Sigmoid colon (tissue), 7 donors: ENCODE measurements around the gene DCAF5. TPM values are rescaled to one million over a fixed set of nuclear protein-coding genes. Genes with fewer than 3 reads are reported as not detected.
"Not testable (repeated sequence)": the region's sequence is repeated elsewhere in the genome, so short reads cannot be mapped to it uniquely, and the experiment has no call there.

ENCODE experiments used
- DNase-seq: peaks from one replicate; pipeline ENCODE4 v3.0.0-alpha.2; 2019
- H3K27ac ChIP-seq, 4 donors: fragments of 200-600 bp; sonication (generic); one replicate each; pipeline ENCODE4 v1.5.1; 2016 to 2019; ENCODE audit warnings: mild to moderate bottlenecking in 1 of 4
- H3K27me3 ChIP-seq, 3 donors: fragments of 200-600 bp; sonication (generic); one replicate each; pipeline ENCODE4 v1.5.1; 2019; ENCODE audit warnings: mild to moderate bottlenecking in 1 of 3
- H3K36me3 ChIP-seq, 4 donors: fragments of 200-600 bp; sonication (generic); one replicate each; pipeline ENCODE4 v1.5.1; 2016 to 2019
- H3K4me1 ChIP-seq, 4 donors: fragments of 200-600 bp; sonication (generic); one replicate each; pipeline ENCODE4 v1.5.1; 2017 to 2019
- H3K4me3 ChIP-seq, 4 donors: fragments of 200-600 bp; sonication (generic); one replicate each; pipeline ENCODE4 v1.5.1; 2017 to 2019; ENCODE audit warnings: mild to moderate bottlenecking in 2 of 4, moderate library complexity in 1 of 4
- H3K9me3 ChIP-seq, 4 donors: fragments of 200-600 bp in 3 of 4; sonication (generic) in 3 of 4; one replicate each; pipeline versions ENCODE4 v1.5.1 to v1.6.1; 2013 to 2019
- CTCF ChIP-seq, 4 experiments: fragments of 450-650 bp in 3 of 4; fragments of 200-600 bp in 1 of 4; IDR thresholded peaks; one replicate each; pipeline ENCODE4 v1.5.1; 2016 to 2019; ENCODE audit warnings: antibody characterized with exemption in 4 of 4, mild to moderate bottlenecking in 3 of 4, moderate library complexity in 2 of 4
- EP300 ChIP-seq, 4 donors: sonication (generic); formaldehyde crosslinking; IDR thresholded peaks; one replicate each; pipeline ENCODE4 v1.6.1; 2017; ENCODE audit warnings: antibody characterized with exemption in 4 of 4
- POLR2A ChIP-seq, 2 donors: fragments of 450-650 bp; IDR thresholded peaks; one replicate each; pipeline ENCODE4 v1.6.1; 2016; ENCODE audit warnings: antibody characterized with exemption in 2 of 2, mild to moderate bottlenecking in 2 of 2, moderate library complexity in 2 of 2
- POLR2AphosphoS5 ChIP-seq, 4 donors: sonication (generic); formaldehyde crosslinking; IDR thresholded peaks; one replicate each; pipeline ENCODE4 v1.6.1; 2017; ENCODE audit warnings: antibody characterized with exemption in 4 of 4
- WGBS, 2 donors: extraction: QIAGEN DNeasy Blood & Tissue Kit; methylation state at CpG; one replicate each; pipeline ENCODE4 v1.1.7; 2013; 5-methylcytosine and 5-hydroxymethylcytosine counted together
- intact Hi-C: fragments of 100-400 bp; cut with DNase I; formaldehyde crosslinking; loops from one replicate; pipeline ENCODE4 v1.15.1; 2023
- polyA plus RNA-seq, 3 donors: library from polyadenylated mRNA; stranded (reverse); fragments of 200-250 nt; gene quantifications; one replicate each; pipeline ENCODE4 v1.2.3, GENCODE V29; 2013
- total RNA-seq, 4 donors: library from RNA; depleted of rRNA; stranded (reverse); fragments of >200 nt; gene quantifications; one replicate each; pipeline ENCODE4 v1.1.0, GENCODE V29; 2016
- donor health status: healthy with polysubstance abuse.
- donor health status: Bipolar disorder and iron deficiency.
- donor health status: healthy.

Gene DCAF5
- total and polyA plus RNA-seq, 7 donors = 13.2 to 56.8 (median 36.4) TPM

DNA sequence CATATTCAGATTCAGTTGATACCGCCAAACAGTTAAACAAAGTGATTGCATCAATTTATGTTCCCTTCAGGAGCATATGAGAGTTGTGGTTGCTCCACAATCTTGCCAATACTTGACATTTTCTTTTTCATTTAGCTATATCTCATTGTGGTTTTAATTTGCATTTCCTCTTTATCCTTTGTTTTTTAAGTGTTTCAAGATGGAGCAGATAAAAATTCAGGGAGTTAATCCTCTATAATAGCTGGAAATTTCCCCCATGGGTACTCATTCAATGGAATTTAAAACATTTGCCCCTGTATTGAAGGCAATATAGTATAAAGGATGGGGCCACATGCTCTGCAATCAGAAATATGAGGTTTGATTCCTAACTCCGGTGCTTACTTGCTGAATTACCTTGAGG, 37.3 kb upstream of the DCAF5 start:
- no peak for DNase-seq
- Histone ChIP-seq H3K9me3 (no peaks in the 10 kb centered on the region), H3K4me1 (peaks cover 0 to 12% (median 5%) of the 10 kb centered on the region in 4 donors), H3K27ac (no peak overlapping the region), H3K36me3 (no peaks in the 10 kb centered on the region), H3K4me3 (no peak overlapping the region), H3K27me3 (no peaks in the 10 kb centered on the region)
- WGBS, 2 donors = 92 to 93% methylated on average over 2 of the region's 2 CpGs
- TF ChIP-seq POLR2A (IDR thresholded peaks at IDR 0.05) = no peak
- no peak for TF ChIP-seq POLR2AphosphoS5 (IDR thresholded peaks at IDR 0.05)
- no peak for TF ChIP-seq CTCF (IDR thresholded peaks at IDR 0.05)
- no peak for TF ChIP-seq EP300 (IDR thresholded peaks at IDR 0.05)
- intact Hi-C loops = loop anchor here (2.0 kb wide), 1 partner anchor 61 kb away; no protein-coding TSS in a partner anchor

DNA sequence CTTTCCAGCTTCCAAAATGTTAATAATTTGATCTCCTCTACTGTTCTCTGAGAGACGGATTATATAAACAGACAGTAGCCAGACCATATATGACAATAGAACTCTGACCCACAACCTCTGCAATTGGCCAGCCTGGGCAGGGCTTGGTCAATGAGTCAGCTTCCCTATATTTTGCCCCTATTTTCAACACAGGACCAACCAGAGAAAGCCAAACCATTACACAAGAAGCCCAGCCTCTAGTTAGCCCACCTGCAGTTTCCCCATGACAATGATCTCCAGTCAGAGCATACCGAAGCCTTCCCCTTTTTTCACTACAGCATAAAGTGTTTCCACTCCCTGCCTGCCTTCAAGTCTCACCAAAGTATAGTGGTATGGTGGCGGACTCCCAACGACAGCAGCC, 30.8 kb upstream of the DCAF5 start:
- Histone ChIP-seq H3K4me3 (no peak overlapping the region), H3K27me3 (no peaks in the 10 kb centered on the region), H3K36me3 (no peaks in the 10 kb centered on the region), H3K27ac (no peak overlapping the region), H3K9me3 (no peaks in the 10 kb centered on the region), H3K4me1 (no peaks in the 10 kb centered on the region)
- TF ChIP-seq POLR2A (IDR thresholded peaks at IDR 0.05) (no peak), EP300 (IDR thresholded peaks at IDR 0.05) (no peak), POLR2AphosphoS5 (IDR thresholded peaks at IDR 0.05) (no peak), CTCF (IDR thresholded peaks at IDR 0.05) (no peak)
- 77 to 78% methylated on average over 4 of the region's 4 CpGs for WGBS, 2 donors
- no peak for DNase-seq
- intact Hi-C loops = no loop called here

DNA sequence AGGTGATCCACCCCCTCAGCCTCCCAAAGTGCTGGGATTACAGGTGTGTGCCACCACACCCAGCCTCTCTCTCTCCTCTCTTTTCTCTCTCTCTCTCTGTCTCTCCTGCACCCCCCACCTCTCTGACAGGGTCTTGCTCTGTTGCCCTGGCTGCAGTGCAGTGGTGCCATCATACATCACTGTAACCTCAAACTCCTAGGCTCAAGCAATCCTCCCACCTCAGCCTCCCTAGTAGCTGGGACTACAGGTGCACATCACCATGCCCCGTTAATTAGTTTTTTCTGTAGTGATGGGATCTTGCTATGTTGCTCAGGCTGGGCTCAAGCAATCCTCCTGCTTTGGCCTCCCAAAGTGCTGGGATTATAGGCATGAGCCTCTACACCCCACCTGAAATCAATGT, 29.7 kb upstream of the DCAF5 start:
- H3K27ac ChIP-seq, H3K9me3 ChIP-seq, H3K4me1 ChIP-seq, H3K4me3 ChIP-seq, H3K27me3 ChIP-seq, DNase-seq, H3K36me3 ChIP-seq, intact Hi-C loops: not testable (repeated sequence)
- 98 to 100% methylated on average over 1 of the region's 1 CpG for WGBS, 2 donors

- Histone ChIP-seq H3K4me3 (no peak overlapping the region), H3K4me1 (no peaks in the 10 kb centered on the region), H3K27me3 (no peaks in the 10 kb centered on the region), H3K27ac (no peak overlapping the region), H3K36me3 (no peaks in the 10 kb centered on the region), H3K9me3 (no peaks in the 10 kb centered on the region)
- TF ChIP-seq CTCF (IDR thresholded peaks at IDR 0.05) (no peak), POLR2A (IDR thresholded peaks at IDR 0.05) (no peak), POLR2AphosphoS5 (IDR thresholded peaks at IDR 0.05) (no peak), EP300 (IDR thresholded peaks at IDR 0.05) (no peak)
- intact Hi-C loops = no loop called here
- no peak for DNase-seq
Observed at GRCh38 chr14:69181491-69181890, 28.6 kb upstream of the DCAF5 start.

DNA sequence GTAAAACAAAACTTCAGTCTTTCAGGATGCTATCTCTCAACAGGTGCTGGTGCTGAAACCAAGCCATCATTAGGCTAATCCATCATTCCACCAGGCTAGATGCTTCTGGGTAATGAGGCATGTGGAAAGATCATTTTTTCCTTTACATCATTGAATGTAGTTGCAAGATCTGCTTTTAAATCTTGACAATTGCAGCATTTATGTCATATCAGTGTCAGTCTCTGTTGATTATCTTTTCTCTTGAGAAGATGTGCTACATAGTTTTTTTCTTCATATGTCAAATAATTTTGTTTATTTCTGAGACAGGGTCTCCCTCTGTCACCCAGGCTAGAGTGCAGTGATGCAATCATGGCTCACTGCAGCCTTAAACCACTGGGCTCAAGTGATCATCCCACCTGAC, 22.2 kb upstream of the DCAF5 start:
- Histone ChIP-seq H3K27ac (no peak overlapping the region), H3K36me3 (no peaks in the 10 kb centered on the region), H3K27me3 (no peaks in the 10 kb centered on the region), H3K4me1 (no peaks in the 10 kb centered on the region), H3K9me3 (no peaks in the 10 kb centered on the region), H3K4me3 (no peak overlapping the region)
- TF ChIP-seq POLR2AphosphoS5 (IDR thresholded peaks at IDR 0.05) (no peak), CTCF (IDR thresholded peaks at IDR 0.05) (no peak), POLR2A (IDR thresholded peaks at IDR 0.05) (no peak), EP300 (IDR thresholded peaks at IDR 0.05) (no peak)
- intact Hi-C loops = no loop called here
- no peak for DNase-seq
